ENCODE results near the gene SLC24A3.

DNA sequence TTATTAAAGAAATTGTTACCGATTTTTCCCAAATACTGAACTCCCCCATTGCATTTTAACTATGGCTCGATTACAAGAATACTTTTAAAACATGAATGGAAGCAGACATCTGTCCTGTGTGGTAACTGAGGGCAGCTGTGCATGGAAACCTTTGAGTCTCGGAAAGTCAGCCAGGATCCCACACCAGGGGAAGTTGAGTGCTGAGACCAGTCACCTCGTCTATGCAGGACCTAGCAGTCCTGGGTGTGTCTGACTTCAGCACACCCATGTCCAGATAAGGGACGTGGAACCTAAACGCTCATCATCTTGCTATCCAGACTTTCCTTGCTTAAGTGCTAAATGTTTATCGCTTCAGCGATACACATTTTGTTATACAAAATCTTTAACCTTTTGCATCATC is 551.8 kb downstream of the SLC24A3 start:
- TF ChIP-seq POLR2A (IDR thresholded peaks at IDR 0.05) = no peak
- TF ChIP-seq, protein P1, sequence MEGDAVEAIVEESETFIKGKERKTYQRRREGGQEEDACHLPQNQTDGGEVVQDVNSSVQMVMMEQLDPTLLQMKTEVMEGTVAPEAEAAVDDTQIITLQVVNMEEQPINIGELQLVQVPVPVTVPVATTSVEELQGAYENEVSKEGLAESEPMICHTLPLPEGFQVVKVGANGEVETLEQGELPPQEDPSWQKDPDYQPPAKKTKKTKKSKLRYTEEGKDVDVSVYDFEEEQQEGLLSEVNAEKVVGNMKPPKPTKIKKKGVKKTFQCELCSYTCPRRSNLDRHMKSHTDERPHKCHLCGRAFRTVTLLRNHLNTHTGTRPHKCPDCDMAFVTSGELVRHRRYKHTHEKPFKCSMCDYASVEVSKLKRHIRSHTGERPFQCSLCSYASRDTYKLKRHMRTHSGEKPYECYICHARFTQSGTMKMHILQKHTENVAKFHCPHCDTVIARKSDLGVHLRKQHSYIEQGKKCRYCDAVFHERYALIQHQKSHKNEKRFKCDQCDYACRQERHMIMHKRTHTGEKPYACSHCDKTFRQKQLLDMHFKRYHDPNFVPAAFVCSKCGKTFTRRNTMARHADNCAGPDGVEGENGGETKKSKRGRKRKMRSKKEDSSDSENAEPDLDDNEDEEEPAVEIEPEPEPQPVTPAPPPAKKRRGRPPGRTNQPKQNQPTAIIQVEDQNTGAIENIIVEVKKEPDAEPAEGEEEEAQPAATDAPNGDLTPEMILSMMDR (IDR thresholded peaks at IDR 0.05) = no peak
